OCI-LY7 (cell line): ENCODE measurements around the gene BOLA1. TPM values are rescaled to one million over a fixed set of nuclear protein-coding genes. Genes with fewer than 3 reads are reported as not detected.

Source experiments
- BruUV-seq: library from RNA; stranded (reverse); fragments of 400-500 nt; replicated peaks from 2 replicates; lab custom pipeline; 2021; lab: Mats Ljungman, UMichigan
- CTCF ChIA-PET: fragments of 300-600 bp; sonication (Branson Sonifier 250); formaldehyde crosslinking; loops from one replicate; lab custom pipeline; 2022; ENCODE audit warnings: antibody characterized with exemption; ENCODE audit not compliant: unreplicated experiment; lab: Charles Lee
- POLR2A ChIA-PET: fragments of 300-600 bp; sonication (Branson Sonifier 250); formaldehyde crosslinking; loops from one replicate; lab custom pipeline; 2022; ENCODE audit warnings: antibody characterized with exemption; lab: Charles Lee
- DNase-seq: peaks from one replicate; pipeline ENCODE4 v3.0.0-alpha.2; 2015; ENCODE audit warnings: low spot score
- H2AFZ ChIP-seq: fragments of 200-600 bp; sonication (generic), shearing (Covaris generic); 2 replicates; pipeline ENCODE4 v1.6.1; 2014; ENCODE audit warnings: mild to moderate bottlenecking, antibody characterized with exemption, low read length, moderate library complexity
- H3K27ac ChIP-seq: fragments of 200-600 bp; sonication (generic); 2 replicates; pipeline ENCODE4 v1.5.1; 2014; ENCODE audit warnings: mixed run types, low read depth, mild to moderate bottlenecking, moderate library complexity, low read length, inconsistent platforms; ENCODE audit not compliant: poor library complexity, severe bottlenecking
- H3K36me3 ChIP-seq: fragments of 200-600 bp; sonication (generic); 2 replicates; pipeline ENCODE4 v1.6.1; 2014; ENCODE audit warnings: mild to moderate bottlenecking, antibody characterized with exemption, low read length, moderate library complexity, mixed read lengths; ENCODE audit not compliant: insufficient read depth
- H3K4me1 ChIP-seq: fragments of 200-600 bp; sonication (generic); 2 replicates; pipeline ENCODE4 v1.5.1; 2014; ENCODE audit warnings: mild to moderate bottlenecking, low read length; ENCODE audit not compliant: insufficient read depth, poor library complexity, severe bottlenecking
- H3K4me2 ChIP-seq: fragments of 200-600 bp; sonication (generic); 2 replicates; pipeline ENCODE4 v1.6.1; 2014; ENCODE audit warnings: mild to moderate bottlenecking, low read length
- H3K4me3 ChIP-seq: fragments of 200-600 bp; sonication (generic); 2 replicates; pipeline ENCODE4 v1.5.1; 2014; ENCODE audit warnings: mild to moderate bottlenecking, low read depth, low read length; ENCODE audit not compliant: poor library complexity, severe bottlenecking
- H3K79me2 ChIP-seq: fragments of 200-600 bp; sonication (generic); 2 replicates; pipeline ENCODE4 v1.6.1; 2016; ENCODE audit warnings: low read depth, mild to moderate bottlenecking, low read length, moderate library complexity, mixed read lengths; ENCODE audit not compliant: insufficient read depth
- H3K9me2 ChIP-seq: fragments of 200-600 bp; sonication (generic); 2 replicates; pipeline ENCODE4 v1.6.1; 2016; ENCODE audit warnings: mild to moderate bottlenecking, low read length, mixed read lengths; ENCODE audit not compliant: insufficient read depth
- H3K9me3 ChIP-seq: fragments of 200-600 bp; sonication (generic); 2 replicates; pipeline ENCODE4 v1.6.1; 2014; ENCODE audit warnings: mild to moderate bottlenecking, mixed run types, low read length, mixed read lengths
- H4K20me1 ChIP-seq: fragments of 200-600 bp; sonication (generic); 2 replicates; pipeline ENCODE4 v1.6.1; 2014; ENCODE audit warnings: mild to moderate bottlenecking, antibody characterized with exemption, low read length, moderate library complexity, mixed read lengths; ENCODE audit not compliant: insufficient read depth
- EZH2phosphoT487 ChIP-seq: fragments of 200-600 bp; sonication (generic); IDR thresholded peaks from 2 replicates; pipeline ENCODE4 v1.6.1; 2018; ENCODE audit warnings: low read depth, borderline replicate concordance, mild to moderate bottlenecking, mixed run types, antibody characterized with exemption, low read length, moderate library complexity, mixed read lengths
- intact Hi-C: fragments of 100-400 bp; cut with micrococcal nuclease; formaldehyde crosslinking; loops from one replicate; pipeline ENCODE4 v1.10.0; 2022; ENCODE audit not compliant: unreplicated experiment
- total RNA-seq, 2 experiments: library from RNA; depleted of rRNA in 1 of 2; stranded (reverse); fragments of >200 nt in 1 of 2; shearing (Covaris generic) in 1 of 2; gene quantifications; 2 replicates each; pipeline ENCODE4 v1.2.3, GENCODE V29; 2014 to 2022
- TF ChIP-seq, protein P1 (sequence below): fragments of 200-600 bp; sonication (generic); conservative IDR thresholded peaks from 2 replicates; pipeline ENCODE4 v1.5.1; 2014; ENCODE audit warnings: mild to moderate bottlenecking, antibody characterized with exemption, low read length, moderate library complexity, mixed read lengths

Gene BOLA1
- total RNA-seq, 2 experiments from 2014 or later: 9.4 to 10.2 TPM

DNA sequence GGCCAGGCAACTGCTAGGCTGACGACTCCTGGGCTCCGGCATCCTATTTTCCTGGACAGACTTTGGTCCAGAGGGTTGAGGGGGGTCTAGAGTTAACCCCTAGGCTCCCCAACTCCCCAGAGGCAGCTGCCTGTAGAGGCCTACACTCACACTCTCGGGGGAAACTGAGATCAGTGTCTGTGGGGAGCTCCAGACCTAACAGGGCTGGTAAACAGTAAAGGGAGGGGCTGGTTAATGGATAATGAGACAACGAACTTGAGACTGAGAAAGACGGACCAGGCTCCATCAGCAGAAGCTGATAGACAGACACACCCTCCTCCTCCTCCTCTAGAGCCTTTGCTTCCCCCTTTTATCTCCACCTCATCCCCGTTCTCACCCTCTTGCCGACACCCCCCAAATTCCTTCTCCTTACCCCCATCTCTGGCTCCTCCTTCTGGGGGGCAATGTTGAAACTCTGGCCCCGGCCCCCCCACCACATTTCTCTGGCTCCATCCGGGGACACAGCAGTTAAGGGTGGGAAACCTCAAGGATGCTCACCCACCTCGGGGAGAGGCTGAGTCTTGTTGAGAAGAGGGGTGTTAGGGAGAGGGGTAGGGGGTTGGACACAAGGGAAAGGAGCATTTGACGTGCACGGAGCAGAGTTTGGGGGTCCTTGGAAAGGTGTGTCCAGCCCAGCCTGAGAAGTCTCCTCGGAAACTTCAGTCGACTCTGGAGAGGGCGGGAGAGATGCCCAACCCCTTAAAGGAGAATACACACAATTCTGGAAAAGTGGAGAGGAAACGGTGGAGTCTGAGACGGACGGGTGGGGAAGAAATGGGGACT is 37.0 kb downstream of the BOLA1 start, which contains the start of gene MTMR11:
Gene MTMR11, minus strand, starts transcription at position 710 of the 822 bp plus-strand sequence. Its CDS starts 232 bp downstream, at position 478.
- H2AFZ ChIP-seq: peak within 1 kb of the TSS; percentile 21; the same call in 1 of the 2 replicates
- H3K4me2 ChIP-seq: peak within 1 kb of the TSS; percentile 39
- no peak for TF ChIP-seq EZH2phosphoT487
- TF ChIP-seq, protein P1, sequence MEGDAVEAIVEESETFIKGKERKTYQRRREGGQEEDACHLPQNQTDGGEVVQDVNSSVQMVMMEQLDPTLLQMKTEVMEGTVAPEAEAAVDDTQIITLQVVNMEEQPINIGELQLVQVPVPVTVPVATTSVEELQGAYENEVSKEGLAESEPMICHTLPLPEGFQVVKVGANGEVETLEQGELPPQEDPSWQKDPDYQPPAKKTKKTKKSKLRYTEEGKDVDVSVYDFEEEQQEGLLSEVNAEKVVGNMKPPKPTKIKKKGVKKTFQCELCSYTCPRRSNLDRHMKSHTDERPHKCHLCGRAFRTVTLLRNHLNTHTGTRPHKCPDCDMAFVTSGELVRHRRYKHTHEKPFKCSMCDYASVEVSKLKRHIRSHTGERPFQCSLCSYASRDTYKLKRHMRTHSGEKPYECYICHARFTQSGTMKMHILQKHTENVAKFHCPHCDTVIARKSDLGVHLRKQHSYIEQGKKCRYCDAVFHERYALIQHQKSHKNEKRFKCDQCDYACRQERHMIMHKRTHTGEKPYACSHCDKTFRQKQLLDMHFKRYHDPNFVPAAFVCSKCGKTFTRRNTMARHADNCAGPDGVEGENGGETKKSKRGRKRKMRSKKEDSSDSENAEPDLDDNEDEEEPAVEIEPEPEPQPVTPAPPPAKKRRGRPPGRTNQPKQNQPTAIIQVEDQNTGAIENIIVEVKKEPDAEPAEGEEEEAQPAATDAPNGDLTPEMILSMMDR: no peak
- H3K9me2 ChIP-seq: no peaks in the 10 kb centered on the region
- no peaks in the 10 kb centered on the region for H3K79me2 ChIP-seq
- no TSS peak for BruUV-seq
- no peaks in the 10 kb centered on the region for H4K20me1 ChIP-seq
- DNase-seq: no peak
- H3K9me3 ChIP-seq: no peaks in the 10 kb centered on the region
- intact Hi-C loops: no loop called here
- no peak within 1 kb of the TSS for H3K4me3 ChIP-seq
- POLR2A ChIA-PET: no interaction called here
- CTCF ChIA-PET: interaction anchor here (0.6 kb wide), 1 partner anchor 251 kb away, joined by 3 read pairs; no protein-coding TSS in a partner anchor
- no peaks in the 10 kb centered on the region for H3K36me3 ChIP-seq
- peaks cover 12% of the 10 kb centered on the region for H3K4me1 ChIP-seq
- H3K27ac ChIP-seq: no peak within 1 kb of the TSS

DNA sequence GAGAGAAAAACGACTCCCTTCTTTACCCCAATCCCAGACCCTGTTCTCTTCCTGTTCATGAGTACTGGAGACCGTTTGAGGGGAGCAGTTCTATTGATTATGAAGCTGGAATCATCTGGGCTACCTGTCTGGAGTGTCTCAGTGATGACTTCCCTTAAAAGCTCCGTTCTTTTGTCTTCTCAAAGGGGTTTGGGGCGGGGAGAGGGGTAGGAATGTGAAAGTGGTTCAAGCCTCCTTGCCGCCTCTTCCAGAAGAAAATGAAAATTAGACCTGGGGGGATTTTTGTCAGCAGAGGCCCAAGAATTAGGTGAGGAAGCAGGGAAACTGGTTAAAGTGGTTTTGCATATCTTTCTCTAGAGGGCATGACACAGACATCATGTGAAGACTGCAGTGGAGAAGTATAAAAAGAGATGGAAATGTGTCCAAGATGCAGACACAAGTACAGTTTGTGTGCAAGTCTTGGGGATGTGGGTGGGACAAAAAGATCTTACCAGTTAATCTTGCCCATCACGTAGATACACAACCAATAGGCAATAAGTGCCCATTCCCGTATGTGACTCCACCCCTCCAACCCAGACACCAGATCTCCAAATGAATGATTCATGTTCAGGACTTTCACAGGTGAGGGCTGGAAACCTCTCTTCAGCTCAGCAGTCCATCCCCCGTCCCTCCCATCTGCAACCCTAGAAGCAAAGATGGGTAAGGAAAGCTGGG is 37.8 kb downstream of the BOLA1 start:
- no peak for DNase-seq
- Histone ChIP-seq H2AFZ (peak overlapping the region; percentile 21; the same call in 1 of the 2 replicates), H3K4me1 (peaks cover 12% of the 10 kb centered on the region), H3K4me2 (peak overlapping the region; percentile 39), H4K20me1 (no peaks in the 10 kb centered on the region), H3K9me3 (no peaks in the 10 kb centered on the region), H3K36me3 (no peaks in the 10 kb centered on the region), H3K79me2 (no peaks in the 10 kb centered on the region), H3K4me3 (no peak overlapping the region), H3K9me2 (no peaks in the 10 kb centered on the region), H3K27ac (no peak overlapping the region)
- BruUV-seq: no TSS peak
- TF ChIP-seq EZH2phosphoT487: no peak
- TF ChIP-seq, protein P1: no peak
- POLR2A ChIA-PET: interaction anchor here (1.5 kb wide), 1 partner anchor 9 kb away, joined by 3 read pairs; no protein-coding TSS in a partner anchor
- CTCF ChIA-PET: no interaction called here
- intact Hi-C loops: no loop called here
